K562 (cell line): ENCODE measurements around the gene CHST15. TPM values are rescaled to one million over a fixed set of nuclear protein-coding genes. Genes with fewer than 3 reads are reported as not detected.

Experiments
- ATAC-seq: fragments of 200-7000 bp; cut with Tn5 transposase; 3 replicates; pipeline ENCODE4 v1.9.1; 2020; ENCODE audit warnings: moderate library complexity
- BruUV-seq: library from RNA; stranded (reverse); fragments of 400-500 nt; replicated peaks from 2 replicates; lab custom pipeline; 2021; lab: Mats Ljungman, UMichigan
- CTCF ChIA-PET: fragments of 300-600 bp; formaldehyde crosslinking; extraction: SDS; loops from one replicate; lab custom pipeline; 2021; ENCODE audit warnings: low intra/inter-chr PET ratio; lab: Yijun Ruan, JAX
- POLR2A ChIA-PET: fragments of 300-600, 350-650 bp; sonication (Branson Sonifier 250); formaldehyde crosslinking; extraction: SDS; loops from one replicate; lab custom pipeline; 2021; ENCODE audit warnings: antibody characterized with exemption, inconsistent platforms; lab: Yijun Ruan, JAX
- DNase-seq, 4 experiments: peaks; one replicate each; pipeline versions ENCODE4 v3.0.0 to v3.0.0-alpha.2; 2011 to 2018; ENCODE audit warnings: low spot score in 3 of 4, mixed read lengths in 3 of 4; ENCODE audit errors: extremely low read depth in 1 of 4
- FAIRE-seq: peaks from 2 replicates; lab custom pipeline; 2011; peaks lifted over from hg19 to GRCh38; lab: Jason Lieb, UNC
- H2AFZ ChIP-seq: 2 replicates; pipeline ENCODE4 v1.6.0; 2011; ENCODE audit warnings: low read depth, low read length, control low read depth, inconsistent platforms
- H3K27ac ChIP-seq: fragments of 200-600 bp; 3 replicates; pipeline ENCODE4 v1.8.0; 2011; ENCODE audit warnings: low read depth, mild to moderate bottlenecking, control low read depth, inconsistent platforms, low read length, moderate library complexity, mixed read lengths; ENCODE audit errors: extremely low read depth
- H3K27me3 ChIP-seq, 2 experiments: fragments of 300-600 bp in 1 of 2; 2 replicates in 1 of 2; 3 replicates in 1 of 2; pipeline versions ENCODE4 v1.6.0 to v1.8.0; 2011; ENCODE audit warnings: inconsistent platforms in 2 of 2, low read length in 2 of 2, mild to moderate bottlenecking in 1 of 2, mixed read lengths in 1 of 2, moderate library complexity in 1 of 2; ENCODE audit not compliant: control insufficient read depth in 2 of 2, insufficient read depth in 2 of 2
- H3K36me3 ChIP-seq: fragments of 300-600 bp; 3 replicates; pipeline ENCODE4 v1.8.0; 2011; ENCODE audit warnings: mild to moderate bottlenecking, low read length, inconsistent platforms; ENCODE audit not compliant: control insufficient read depth, insufficient read depth
- H3K4me1 ChIP-seq, 2 experiments: fragments of 200-600 bp in 1 of 2; replicated peaks in 1 of 2; 2 replicates in 1 of 2; 3 replicates in 1 of 2; pipeline versions ENCODE4 v1.5.1 to v1.8.0; 2011; ENCODE audit warnings: inconsistent platforms in 2 of 2, low read length in 2 of 2, mild to moderate bottlenecking in 1 of 2, mixed read lengths in 1 of 2, moderate library complexity in 1 of 2; ENCODE audit not compliant: control insufficient read depth in 2 of 2, insufficient read depth in 2 of 2
- H3K4me2 ChIP-seq: 2 replicates; pipeline ENCODE4 v1.6.1; 2011; ENCODE audit warnings: low read length, control low read depth, inconsistent platforms, mixed read lengths; ENCODE audit not compliant: insufficient read depth
- H3K4me3 ChIP-seq: fragments of 200-600 bp; sonication (generic), shearing (Covaris generic); 2 replicates; pipeline ENCODE4 v1.5.1; 2016; ENCODE audit warnings: control low read depth, inconsistent platforms
- H3K79me2 ChIP-seq: fragments of 200-600 bp; 3 replicates; pipeline ENCODE4 v1.8.0; 2011; ENCODE audit warnings: low read length, inconsistent platforms; ENCODE audit not compliant: control insufficient read depth, insufficient read depth
- H3K9ac ChIP-seq, 2 experiments: 2 replicates each; pipeline versions ENCODE4 v1.6.0 to v1.6.1; 2011; ENCODE audit warnings: low read depth in 2 of 2, low read length in 2 of 2, control low read depth in 1 of 2, inconsistent platforms in 1 of 2, mild to moderate bottlenecking in 1 of 2, mixed read lengths in 1 of 2; ENCODE audit not compliant: insufficient read depth in 1 of 2
- H3K9me1 ChIP-seq: one replicate; pipeline ENCODE4 v1.6.0; 2011; ENCODE audit warnings: inconsistent platforms, mild to moderate bottlenecking, low read length, moderate library complexity; ENCODE audit not compliant: control insufficient read depth, insufficient read depth
- H3K9me3 ChIP-seq: replicated peaks from 2 replicates; pipeline ENCODE4 v1.5.1; 2011; ENCODE audit warnings: low read depth, low read length, inconsistent platforms; ENCODE audit not compliant: control insufficient read depth, insufficient read depth
- H4K20me1 ChIP-seq: replicated peaks from 2 replicates; pipeline ENCODE4 v1.6.1; 2011; ENCODE audit warnings: low read length, inconsistent platforms, mixed read lengths; ENCODE audit not compliant: control insufficient read depth, insufficient read depth
- CBX8 ChIP-seq: fragments of 200-600 bp; sonication (generic); IDR thresholded peaks from 2 replicates; pipeline ENCODE4 v1.6.1; 2012; ENCODE audit warnings: borderline replicate concordance, mixed run types, low read depth, mild to moderate bottlenecking, moderate library complexity, mixed read lengths, low read length, control low read depth, inconsistent platforms; ENCODE audit not compliant: poor library complexity, severe bottlenecking; ENCODE audit errors: extremely low read depth
- DIDO1 ChIP-seq: fragments of 450-650 bp; IDR thresholded peaks from 2 replicates; pipeline ENCODE4 v1.6.1; 2016; ENCODE audit warnings: low read depth, missing biosample characterization, missing genetic modification characterization
- HMG20B ChIP-seq: fragments of 250-450 bp; sonication (Bioruptor Pico); IDR thresholded peaks from 2 replicates; pipeline ENCODE4 v1.5.0; 2021; ENCODE audit warnings: mild to moderate bottlenecking
- MTF1 ChIP-seq: fragments of 250-450 bp; sonication (Bioruptor Pico); IDR thresholded peaks from 2 replicates; pipeline ENCODE4 v1.9.0; 2021; ENCODE audit warnings: moderate library complexity, mild to moderate bottlenecking, inconsistent platforms, borderline replicate concordance
- MXI1 ChIP-seq: IDR thresholded peaks from 2 replicates; pipeline ENCODE4 v1.6.1; 2011; ENCODE audit warnings: low read depth, mild to moderate bottlenecking, improper control_type of control experiment, low read length
- NR3C1 ChIP-seq: sonication (generic); formaldehyde crosslinking; IDR thresholded peaks from 2 replicates; pipeline ENCODE4 v1.8.1; 2022; ENCODE audit warnings: missing genetic modification reagents
- NRF1 ChIP-seq, 2 experiments: fragments of 450-650 bp; IDR thresholded peaks in 1 of 2; conservative IDR thresholded peaks in 1 of 2; 2 replicates each; pipeline ENCODE4 v1.6.1; 2014; ENCODE audit warnings: mild to moderate bottlenecking in 2 of 2
- PPARD ChIP-seq: fragments of 250-450 bp; sonication (Bioruptor Pico); IDR thresholded peaks from 2 replicates; pipeline ENCODE4 v1.8.0; 2022; ENCODE audit warnings: inconsistent platforms, mild to moderate bottlenecking, moderate library complexity
- PURB ChIP-seq: sonication (generic); formaldehyde crosslinking; IDR thresholded peaks from 2 replicates; pipeline ENCODE4 v1.9.0; 2021; ENCODE audit warnings: low read depth, mild to moderate bottlenecking, missing genetic modification reagents
- RBM34 ChIP-seq: fragments of 200-400 bp; formaldehyde crosslinking; IDR thresholded peaks from 2 replicates; pipeline ENCODE4 v1.6.1; 2018; ENCODE audit warnings: low read length, borderline replicate concordance; ENCODE audit not compliant: insufficient read depth
- SRSF7 ChIP-seq: fragments of 200-400 bp; formaldehyde crosslinking; optimal IDR thresholded peaks from 2 replicates; pipeline ENCODE3; 2017; ENCODE audit warnings: mild to moderate bottlenecking, low read depth, low read length
- SUPT5H ChIP-seq: fragments of 450-650 bp; IDR thresholded peaks from 2 replicates; pipeline ENCODE4 v1.6.1; 2016
- U2AF2 ChIP-seq: fragments of 200-400 bp; formaldehyde crosslinking; optimal IDR thresholded peaks from 2 replicates; pipeline ENCODE3; 2017; ENCODE audit warnings: low read depth, mild to moderate bottlenecking, low read length
- ZNF764 ChIP-seq: fragments of 250-450 bp; sonication (Bioruptor Pico); IDR thresholded peaks from 2 replicates; pipeline ENCODE4 v1.4.0; 2020; ENCODE audit warnings: low read depth, mild to moderate bottlenecking, moderate library complexity
- WGBS: fragments of 100-300 bp; shearing (Covaris generic); methylation state at CpG from one replicate; pipeline ENCODE4 v1.1.6; 2016; ENCODE audit warnings: low coverage, mixed read lengths; ENCODE audit not compliant: insufficient coverage; ENCODE audit errors: missing lambda C conversion rate; 5-methylcytosine and 5-hydroxymethylcytosine counted together
- in situ Hi-C: fragments of 300-500 bp; cut with MboI; formaldehyde crosslinking; loops from 4 replicates; pipeline ENCODE4 v1.15.0; 2018; ENCODE audit warnings: inconsistent platforms, mixed read lengths
- intact Hi-C: fragments of 100-400 bp; cut with micrococcal nuclease; formaldehyde crosslinking; loops from 2 replicates; pipeline ENCODE4 v1.14.2; 2022
- polyA plus RNA-seq, 8 experiments: library from polyadenylated mRNA; depleted of rRNA in 4 of 8; stranded (reverse) in 5 of 8; unstranded in 3 of 8; fragments of >200 nt; fragmentation: Nextera tagmentation in 2 of 8; fragmentation: Illumina TruSeq in 1 of 8; extraction: Ambion mirVana in 2 of 8; extraction: Trizol in 1 of 8; gene quantifications; 2 replicates each; pipeline versions ENCODE4 v1.2.1 to v1.2.3, GENCODE V29; 2011 to 2014; ENCODE audit warnings: inconsistent platforms in 1 of 8, missing spikeins in 1 of 8
- total RNA-seq, 7 experiments: library from RNA; depleted of rRNA in 6 of 7; stranded (reverse); fragments of >200 nt in 6 of 7; fragmentation: Illumina TruSeq in 2 of 7; extraction: Trizol in 2 of 7; gene quantifications; 2 replicates each; pipeline versions ENCODE4 v1.2.1 to v1.2.3, GENCODE V29; 2011 to 2021; ENCODE audit warnings: low replicate concordance in 1 of 7
- TF ChIP-seq, protein P1 (sequence below), 2 experiments: fragments of 450-650 bp; conservative IDR thresholded peaks; 2 replicates each; pipeline ENCODE4 v1.6.1; 2017; ENCODE audit warnings: mild to moderate bottlenecking in 2 of 2, moderate library complexity in 2 of 2

CHST15 gene
- total and polyA plus RNA-seq, 9 of the 15 experiments (the other 6 are each of a cell fraction or from before 2014, with no cell fraction given), result 0.04 to 0.16 (median 0.08) TPM

DNA sequence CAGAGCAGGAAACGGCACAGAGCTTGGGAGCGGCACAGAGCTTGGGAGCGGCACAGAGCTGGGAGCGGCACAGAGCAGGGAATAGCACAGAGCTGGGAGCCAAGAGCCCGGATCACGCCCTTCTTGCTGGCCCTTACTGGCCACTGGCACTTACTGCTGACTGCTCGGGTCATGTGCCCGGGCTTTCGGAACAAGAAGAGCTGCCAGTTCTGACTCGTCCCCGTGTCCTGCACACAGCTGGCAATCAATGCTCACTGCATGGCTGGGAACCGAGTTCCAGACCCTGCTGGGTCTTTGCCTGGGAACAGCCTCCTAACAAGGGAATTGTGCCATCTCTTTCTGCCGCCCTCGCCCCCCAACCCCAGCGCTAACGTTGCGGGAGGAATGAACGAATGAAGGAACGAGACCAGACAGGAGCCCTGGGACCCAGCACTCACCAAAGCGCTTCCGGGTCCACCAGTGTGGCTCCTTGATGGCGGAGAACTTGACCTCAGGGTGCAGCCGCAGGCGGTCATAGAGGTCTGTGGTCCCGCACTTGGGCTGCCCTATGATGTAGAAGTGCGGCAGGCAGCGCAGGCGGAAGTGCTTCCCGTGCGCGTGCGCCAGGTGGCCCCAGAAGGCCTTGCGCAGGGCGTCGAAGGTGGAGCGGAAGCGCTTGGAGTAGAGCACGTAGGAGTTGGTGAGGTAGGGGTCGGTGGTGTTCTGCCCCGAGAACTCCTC lies 49.1 kb downstream of the CHST15 start:
- no TSS peak for BruUV-seq
- Histone ChIP-seq H3K4me3 (no peak overlapping the region), H3K27ac (no peak overlapping the region), H3K4me1 (peaks cover 0 to 3% of the 10 kb centered on the region in 2 experiments; a peak in 1 of 5 replicates), H3K9me1 (no peaks in the 10 kb centered on the region), H3K9me3 (no peaks in the 10 kb centered on the region), H3K4me2 (no peak overlapping the region), H2AFZ (no peak overlapping the region), H3K36me3 (no peaks in the 10 kb centered on the region), H4K20me1 (no peaks in the 10 kb centered on the region; the same call in 1 of the 2 replicates), H3K79me2 (no peaks in the 10 kb centered on the region), H3K9ac (no peak overlapping the region), H3K27me3 (peaks cover 6 to 46% of the 10 kb centered on the region in 2 experiments; a peak in 3 of 5 replicates)
- CTCF ChIA-PET, result no interaction called here
- POLR2A ChIA-PET, result interaction anchor here (0.5 kb wide), 1 partner anchor 43 kb away, joined by 3 read pairs; no protein-coding TSS in a partner anchor
- DNase-seq (no peak), ATAC-seq (no peak), FAIRE-seq (no peak)
- intact Hi-C loops (no loop called here), in situ Hi-C loops (no loop called here)
- 5% methylated on average over 14 of the region's 40 CpGs for WGBS
- no peak for TF ChIP-seq PURB (CRISPR knock-in tag)
- no peak for TF ChIP-seq MTF1 (CRISPR knock-in tag)
- TF ChIP-seq SRSF7, result no peak
- TF ChIP-seq NR3C1 (CRISPR knock-in tag), result no peak
- TF ChIP-seq U2AF2, result no peak
- TF ChIP-seq PPARD (CRISPR knock-in tag), result no peak
- TF ChIP-seq DIDO1, result no peak
- TF ChIP-seq SUPT5H, result no peak
- no peak for TF ChIP-seq MXI1
- no peak for TF ChIP-seq HMG20B (CRISPR knock-in tag)
- TF ChIP-seq RBM34, result no peak
- no peak for TF ChIP-seq ZNF764 (CRISPR knock-in tag)
- TF ChIP-seq CBX8, result no peak
- TF ChIP-seq NRF1 (conservative IDR thresholded peaks at IDR 0.05 in 1 of 2, IDR thresholded peaks at IDR 0.05 in 1 of 2), result peak; percentile 78 to 82
- TF ChIP-seq, protein P1, sequence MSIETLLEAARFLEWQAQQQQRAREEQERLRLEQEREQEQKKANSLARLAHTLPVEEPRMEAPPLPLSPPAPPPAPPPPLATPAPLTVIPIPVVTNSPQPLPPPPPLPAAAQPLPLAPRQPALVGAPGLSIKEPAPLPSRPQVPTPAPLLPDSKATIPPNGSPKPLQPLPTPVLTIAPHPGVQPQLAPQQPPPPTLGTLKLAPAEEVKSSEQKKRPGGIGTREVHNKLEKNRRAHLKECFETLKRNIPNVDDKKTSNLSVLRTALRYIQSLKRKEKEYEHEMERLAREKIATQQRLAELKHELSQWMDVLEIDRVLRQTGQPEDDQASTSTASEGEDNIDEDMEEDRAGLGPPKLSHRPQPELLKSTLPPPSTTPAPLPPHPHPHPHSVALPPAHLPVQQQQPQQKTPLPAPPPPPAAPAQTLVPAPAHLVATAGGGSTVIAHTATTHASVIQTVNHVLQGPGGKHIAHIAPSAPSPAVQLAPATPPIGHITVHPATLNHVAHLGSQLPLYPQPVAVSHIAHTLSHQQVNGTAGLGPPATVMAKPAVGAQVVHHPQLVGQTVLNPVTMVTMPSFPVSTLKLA (conservative IDR thresholded peaks at IDR 0.05), result no peak
